ENCODE measurements around the gene GPSM1. TPM values are rescaled to one million over a fixed set of nuclear protein-coding genes. Genes with fewer than 3 reads are reported as not detected.

The GPSM1 gene
- total RNA-seq, 1 experiment from 2014 or later: 26.9 TPM

DNA sequence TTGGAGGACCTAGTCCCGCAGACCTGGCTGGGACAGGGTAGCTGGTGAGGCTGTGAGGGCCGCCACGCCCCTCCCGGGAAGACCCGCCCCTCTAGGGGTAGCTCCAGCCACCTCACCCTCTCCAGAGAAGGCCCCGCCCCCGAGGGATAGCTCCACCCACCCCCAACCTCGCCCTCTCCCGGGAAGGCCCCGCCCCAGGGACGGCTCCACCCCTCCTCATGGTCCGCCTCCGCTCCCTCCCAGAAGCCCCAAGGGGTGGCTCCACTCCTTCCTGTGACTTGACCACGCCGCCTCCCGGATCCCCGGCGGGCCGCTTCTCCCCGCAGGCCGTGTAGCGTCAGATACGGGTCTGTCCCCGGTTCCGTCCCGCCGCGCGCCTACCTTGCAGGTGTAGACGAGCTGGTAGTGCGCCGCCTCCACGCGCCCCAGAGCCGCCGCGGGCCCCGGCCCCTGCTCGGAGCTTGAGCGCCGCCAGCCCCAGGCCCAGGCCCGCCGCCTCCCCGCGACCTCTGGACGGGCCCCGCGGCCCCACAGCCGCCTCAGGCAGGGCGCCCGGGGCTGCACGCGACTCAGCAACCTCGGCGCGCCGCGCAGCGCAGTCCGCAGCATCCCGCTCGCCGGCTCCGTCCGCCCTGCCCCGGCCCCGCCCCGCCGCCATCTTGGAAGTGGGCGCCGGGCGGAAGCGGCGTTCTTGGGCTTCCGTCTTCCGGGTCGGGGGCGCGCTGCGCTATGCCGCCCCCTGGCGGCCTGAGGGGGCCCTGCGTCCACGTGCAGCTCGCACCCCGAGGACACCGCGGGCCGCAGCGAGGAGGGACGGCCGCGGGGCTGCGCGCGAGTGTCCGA lies 36.0 kb downstream of the GPSM1 start, which contains the start of gene DNLZ:
TSS of gene DNLZ (minus strand) at position 639 of the 843 bp plus-strand sequence. CDS start at position 609, 30 bp downstream.
- Histone ChIP-seq H4K20me1 (ENCODE audit: low read length) (no peaks in the 10 kb centered on the region), H3K27ac (ENCODE audit: low read length) (peak within 1 kb of the TSS; percentile 75), H3K4me2 (ENCODE audit: low read length) (peak within 1 kb of the TSS; percentile 80), H3K4me1 (ENCODE audit: insufficient read depth, low read length) (peaks cover 9% of the 10 kb centered on the region; the same call in 1 of the 2 replicates), H3K79me2 (ENCODE audit: low read length) (no peaks in the 10 kb centered on the region), H3F3A (ENCODE audit: low read length, unreplicated experiment) (no peaks in the 10 kb centered on the region), H3K9ac (ENCODE audit: low read length) (peak within 1 kb of the TSS; percentile 91), H3K36me3 (ENCODE audit: low read depth, low read length) (no peaks in the 10 kb centered on the region), H3K9me2 (replicated peaks; ENCODE audit: low read length) (no peaks in the 10 kb centered on the region), H3K9me3 (ENCODE audit: low read length) (no peaks in the 10 kb centered on the region), H3K27me3 (ENCODE audit: low read length) (no peaks in the 10 kb centered on the region), H3K4me3 (ENCODE audit: low read length) (peak within 1 kb of the TSS; percentile 71), H2AFZ (ENCODE audit: low read length) (peak within 1 kb of the TSS; percentile 42; the same call in 1 of the 2 replicates)
- POLR2A ChIA-PET (ENCODE audit: unreplicated experiment): interaction anchor here (0.5 to 0.9 kb wide), 10 partner anchors 8 to 402 kb away, joined by 3 to 7 read pairs (median 3); no protein-coding TSS in a partner anchor
- BruUV-seq (replicated peaks): no TSS peak
- TF ChIP-seq CTCF (conservative IDR thresholded peaks at IDR 0.05; ENCODE audit: low read depth, low read length): peak; percentile 74
- no peak for TF ChIP-seq EZH2 (IDR thresholded peaks at IDR 0.05; ENCODE audit: low read length, unreplicated experiment)
- intact Hi-C loops (cut with micrococcal nuclease): loop anchor here (2.0 kb wide), 1 partner anchor 19 kb away; no protein-coding TSS in a partner anchor
- ATAC-seq (peak; percentile 90), DNase-seq (peak; percentile 88)
- CTCF ChIA-PET: interaction anchor here (0.6 to 1.0 kb wide), 3 partner anchors 17 to 135 kb away, joined by 3 to 13 read pairs (median 3); no protein-coding TSS in a partner anchor

GRCh38 chr9:136363949-136364748 lies 36.8 kb downstream of the GPSM1 start:
- Histone ChIP-seq H4K20me1 (ENCODE audit: low read length) (no peaks in the 10 kb centered on the region), H3K9ac (ENCODE audit: low read length) (no peak overlapping the region), H2AFZ (ENCODE audit: low read length) (no peak overlapping the region), H3F3A (ENCODE audit: low read length, unreplicated experiment) (no peaks in the 10 kb centered on the region), H3K79me2 (ENCODE audit: low read length) (no peaks in the 10 kb centered on the region), H3K9me2 (replicated peaks; ENCODE audit: low read length) (no peaks in the 10 kb centered on the region), H3K4me2 (ENCODE audit: low read length) (peak overlapping the region; percentile 50), H3K4me1 (ENCODE audit: insufficient read depth, low read length) (peaks cover 9% of the 10 kb centered on the region; the same call in 1 of the 2 replicates), H3K4me3 (ENCODE audit: low read length) (peak overlapping the region; percentile 71; the same call in 1 of the 2 replicates), H3K27me3 (ENCODE audit: low read length) (no peaks in the 10 kb centered on the region), H3K27ac (ENCODE audit: low read length) (no peak overlapping the region), H3K9me3 (ENCODE audit: low read length) (no peaks in the 10 kb centered on the region), H3K36me3 (ENCODE audit: low read depth, low read length) (no peaks in the 10 kb centered on the region)
- POLR2A ChIA-PET (ENCODE audit: unreplicated experiment): interaction anchor here (0.6 kb wide), 1 partner anchor 18 kb away, joined by 3 read pairs; no protein-coding TSS in a partner anchor
- intact Hi-C loops (cut with micrococcal nuclease): loop anchor here (2.0 kb wide), 1 partner anchor 19 kb away; no protein-coding TSS in a partner anchor
- TF ChIP-seq EZH2 (IDR thresholded peaks at IDR 0.05; ENCODE audit: low read length, unreplicated experiment): no peak
- no peak for TF ChIP-seq CTCF (conservative IDR thresholded peaks at IDR 0.05; ENCODE audit: low read depth, low read length)
- no peak for TF ChIP-seq EZH2phosphoT487 (IDR thresholded peaks at IDR 0.05; ENCODE audit: borderline replicate concordance, low read length)
- DNase-seq: no peak
- CTCF ChIA-PET: interaction anchor here (0.6 kb wide), 1 partner anchor 121 kb away, joined by 3 read pairs; no protein-coding TSS in a partner anchor
- BruUV-seq (replicated peaks): TSS peak; percentile 51
- ATAC-seq: no peak

Data from PC-3 (cell line).